ENCODE data around the gene XPO5.

DNA sequence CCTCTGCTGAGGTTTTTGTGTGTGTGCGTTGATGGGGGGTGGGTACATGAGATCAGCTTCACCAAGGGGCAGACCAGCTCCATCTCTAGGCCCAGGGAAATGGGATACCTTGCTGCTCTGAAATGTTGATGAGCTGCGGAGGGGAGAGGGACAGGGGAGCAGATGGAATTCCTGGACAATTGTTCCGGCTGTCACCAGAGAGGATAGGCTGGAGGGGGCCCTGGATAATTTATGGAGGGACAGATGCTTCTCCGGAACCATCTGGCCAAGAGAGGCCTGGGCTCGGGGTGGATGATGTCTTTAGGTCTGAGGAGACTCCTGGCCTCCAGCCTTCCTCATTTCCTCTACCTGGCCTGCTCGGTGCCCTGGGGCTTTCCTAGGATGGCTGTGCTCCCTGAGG lies 100.3 kb downstream of the XPO5 start:
- TF ChIP-seq EZH2 (IDR thresholded peaks at IDR 0.05; ENCODE audit: low read depth, unreplicated experiment) (no peak), NANOG (IDR thresholded peaks at IDR 0.05; ENCODE audit: borderline replicate concordance) (no peak), CREB1 (CRISPR knock-in tag; IDR thresholded peaks at IDR 0.05; ENCODE audit: low read depth) (no peak), STAT1 (IDR thresholded peaks at IDR 0.05; ENCODE audit: unreplicated experiment) (no peak), POLR2AphosphoS5 (IDR thresholded peaks at IDR 0.05; ENCODE audit: low read depth) (no peak), EZH2phosphoT487 (IDR thresholded peaks at IDR 0.05; ENCODE audit: unreplicated experiment) (no peak), JUNB (IDR thresholded peaks at IDR 0.05; ENCODE audit: unreplicated experiment) (no peak), ZNF331 (CRISPR knock-in tag; IDR thresholded peaks at IDR 0.05; ENCODE audit: low read depth) (no peak), ZNF114 (CRISPR knock-in tag; IDR thresholded peaks at IDR 0.05) (no peak)
- TF ChIP-seq, protein P1, sequence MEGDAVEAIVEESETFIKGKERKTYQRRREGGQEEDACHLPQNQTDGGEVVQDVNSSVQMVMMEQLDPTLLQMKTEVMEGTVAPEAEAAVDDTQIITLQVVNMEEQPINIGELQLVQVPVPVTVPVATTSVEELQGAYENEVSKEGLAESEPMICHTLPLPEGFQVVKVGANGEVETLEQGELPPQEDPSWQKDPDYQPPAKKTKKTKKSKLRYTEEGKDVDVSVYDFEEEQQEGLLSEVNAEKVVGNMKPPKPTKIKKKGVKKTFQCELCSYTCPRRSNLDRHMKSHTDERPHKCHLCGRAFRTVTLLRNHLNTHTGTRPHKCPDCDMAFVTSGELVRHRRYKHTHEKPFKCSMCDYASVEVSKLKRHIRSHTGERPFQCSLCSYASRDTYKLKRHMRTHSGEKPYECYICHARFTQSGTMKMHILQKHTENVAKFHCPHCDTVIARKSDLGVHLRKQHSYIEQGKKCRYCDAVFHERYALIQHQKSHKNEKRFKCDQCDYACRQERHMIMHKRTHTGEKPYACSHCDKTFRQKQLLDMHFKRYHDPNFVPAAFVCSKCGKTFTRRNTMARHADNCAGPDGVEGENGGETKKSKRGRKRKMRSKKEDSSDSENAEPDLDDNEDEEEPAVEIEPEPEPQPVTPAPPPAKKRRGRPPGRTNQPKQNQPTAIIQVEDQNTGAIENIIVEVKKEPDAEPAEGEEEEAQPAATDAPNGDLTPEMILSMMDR (conservative IDR thresholded peaks at IDR 0.05; ENCODE audit: low read depth in 2 of 2) = no peak
- TF ChIP-seq, protein P2, sequence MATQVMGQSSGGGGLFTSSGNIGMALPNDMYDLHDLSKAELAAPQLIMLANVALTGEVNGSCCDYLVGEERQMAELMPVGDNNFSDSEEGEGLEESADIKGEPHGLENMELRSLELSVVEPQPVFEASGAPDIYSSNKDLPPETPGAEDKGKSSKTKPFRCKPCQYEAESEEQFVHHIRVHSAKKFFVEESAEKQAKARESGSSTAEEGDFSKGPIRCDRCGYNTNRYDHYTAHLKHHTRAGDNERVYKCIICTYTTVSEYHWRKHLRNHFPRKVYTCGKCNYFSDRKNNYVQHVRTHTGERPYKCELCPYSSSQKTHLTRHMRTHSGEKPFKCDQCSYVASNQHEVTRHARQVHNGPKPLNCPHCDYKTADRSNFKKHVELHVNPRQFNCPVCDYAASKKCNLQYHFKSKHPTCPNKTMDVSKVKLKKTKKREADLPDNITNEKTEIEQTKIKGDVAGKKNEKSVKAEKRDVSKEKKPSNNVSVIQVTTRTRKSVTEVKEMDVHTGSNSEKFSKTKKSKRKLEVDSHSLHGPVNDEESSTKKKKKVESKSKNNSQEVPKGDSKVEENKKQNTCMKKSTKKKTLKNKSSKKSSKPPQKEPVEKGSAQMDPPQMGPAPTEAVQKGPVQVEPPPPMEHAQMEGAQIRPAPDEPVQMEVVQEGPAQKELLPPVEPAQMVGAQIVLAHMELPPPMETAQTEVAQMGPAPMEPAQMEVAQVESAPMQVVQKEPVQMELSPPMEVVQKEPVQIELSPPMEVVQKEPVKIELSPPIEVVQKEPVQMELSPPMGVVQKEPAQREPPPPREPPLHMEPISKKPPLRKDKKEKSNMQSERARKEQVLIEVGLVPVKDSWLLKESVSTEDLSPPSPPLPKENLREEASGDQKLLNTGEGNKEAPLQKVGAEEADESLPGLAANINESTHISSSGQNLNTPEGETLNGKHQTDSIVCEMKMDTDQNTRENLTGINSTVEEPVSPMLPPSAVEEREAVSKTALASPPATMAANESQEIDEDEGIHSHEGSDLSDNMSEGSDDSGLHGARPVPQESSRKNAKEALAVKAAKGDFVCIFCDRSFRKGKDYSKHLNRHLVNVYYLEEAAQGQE (IDR thresholded peaks at IDR 0.05; ENCODE audit: unreplicated experiment) = no peak
- TF ChIP-seq, protein P3, sequence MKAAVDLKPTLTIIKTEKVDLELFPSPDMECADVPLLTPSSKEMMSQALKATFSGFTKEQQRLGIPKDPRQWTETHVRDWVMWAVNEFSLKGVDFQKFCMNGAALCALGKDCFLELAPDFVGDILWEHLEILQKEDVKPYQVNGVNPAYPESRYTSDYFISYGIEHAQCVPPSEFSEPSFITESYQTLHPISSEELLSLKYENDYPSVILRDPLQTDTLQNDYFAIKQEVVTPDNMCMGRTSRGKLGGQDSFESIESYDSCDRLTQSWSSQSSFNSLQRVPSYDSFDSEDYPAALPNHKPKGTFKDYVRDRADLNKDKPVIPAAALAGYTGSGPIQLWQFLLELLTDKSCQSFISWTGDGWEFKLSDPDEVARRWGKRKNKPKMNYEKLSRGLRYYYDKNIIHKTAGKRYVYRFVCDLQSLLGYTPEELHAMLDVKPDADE (IDR thresholded peaks at IDR 0.05) = no peak
- TF ChIP-seq, protein P4, sequence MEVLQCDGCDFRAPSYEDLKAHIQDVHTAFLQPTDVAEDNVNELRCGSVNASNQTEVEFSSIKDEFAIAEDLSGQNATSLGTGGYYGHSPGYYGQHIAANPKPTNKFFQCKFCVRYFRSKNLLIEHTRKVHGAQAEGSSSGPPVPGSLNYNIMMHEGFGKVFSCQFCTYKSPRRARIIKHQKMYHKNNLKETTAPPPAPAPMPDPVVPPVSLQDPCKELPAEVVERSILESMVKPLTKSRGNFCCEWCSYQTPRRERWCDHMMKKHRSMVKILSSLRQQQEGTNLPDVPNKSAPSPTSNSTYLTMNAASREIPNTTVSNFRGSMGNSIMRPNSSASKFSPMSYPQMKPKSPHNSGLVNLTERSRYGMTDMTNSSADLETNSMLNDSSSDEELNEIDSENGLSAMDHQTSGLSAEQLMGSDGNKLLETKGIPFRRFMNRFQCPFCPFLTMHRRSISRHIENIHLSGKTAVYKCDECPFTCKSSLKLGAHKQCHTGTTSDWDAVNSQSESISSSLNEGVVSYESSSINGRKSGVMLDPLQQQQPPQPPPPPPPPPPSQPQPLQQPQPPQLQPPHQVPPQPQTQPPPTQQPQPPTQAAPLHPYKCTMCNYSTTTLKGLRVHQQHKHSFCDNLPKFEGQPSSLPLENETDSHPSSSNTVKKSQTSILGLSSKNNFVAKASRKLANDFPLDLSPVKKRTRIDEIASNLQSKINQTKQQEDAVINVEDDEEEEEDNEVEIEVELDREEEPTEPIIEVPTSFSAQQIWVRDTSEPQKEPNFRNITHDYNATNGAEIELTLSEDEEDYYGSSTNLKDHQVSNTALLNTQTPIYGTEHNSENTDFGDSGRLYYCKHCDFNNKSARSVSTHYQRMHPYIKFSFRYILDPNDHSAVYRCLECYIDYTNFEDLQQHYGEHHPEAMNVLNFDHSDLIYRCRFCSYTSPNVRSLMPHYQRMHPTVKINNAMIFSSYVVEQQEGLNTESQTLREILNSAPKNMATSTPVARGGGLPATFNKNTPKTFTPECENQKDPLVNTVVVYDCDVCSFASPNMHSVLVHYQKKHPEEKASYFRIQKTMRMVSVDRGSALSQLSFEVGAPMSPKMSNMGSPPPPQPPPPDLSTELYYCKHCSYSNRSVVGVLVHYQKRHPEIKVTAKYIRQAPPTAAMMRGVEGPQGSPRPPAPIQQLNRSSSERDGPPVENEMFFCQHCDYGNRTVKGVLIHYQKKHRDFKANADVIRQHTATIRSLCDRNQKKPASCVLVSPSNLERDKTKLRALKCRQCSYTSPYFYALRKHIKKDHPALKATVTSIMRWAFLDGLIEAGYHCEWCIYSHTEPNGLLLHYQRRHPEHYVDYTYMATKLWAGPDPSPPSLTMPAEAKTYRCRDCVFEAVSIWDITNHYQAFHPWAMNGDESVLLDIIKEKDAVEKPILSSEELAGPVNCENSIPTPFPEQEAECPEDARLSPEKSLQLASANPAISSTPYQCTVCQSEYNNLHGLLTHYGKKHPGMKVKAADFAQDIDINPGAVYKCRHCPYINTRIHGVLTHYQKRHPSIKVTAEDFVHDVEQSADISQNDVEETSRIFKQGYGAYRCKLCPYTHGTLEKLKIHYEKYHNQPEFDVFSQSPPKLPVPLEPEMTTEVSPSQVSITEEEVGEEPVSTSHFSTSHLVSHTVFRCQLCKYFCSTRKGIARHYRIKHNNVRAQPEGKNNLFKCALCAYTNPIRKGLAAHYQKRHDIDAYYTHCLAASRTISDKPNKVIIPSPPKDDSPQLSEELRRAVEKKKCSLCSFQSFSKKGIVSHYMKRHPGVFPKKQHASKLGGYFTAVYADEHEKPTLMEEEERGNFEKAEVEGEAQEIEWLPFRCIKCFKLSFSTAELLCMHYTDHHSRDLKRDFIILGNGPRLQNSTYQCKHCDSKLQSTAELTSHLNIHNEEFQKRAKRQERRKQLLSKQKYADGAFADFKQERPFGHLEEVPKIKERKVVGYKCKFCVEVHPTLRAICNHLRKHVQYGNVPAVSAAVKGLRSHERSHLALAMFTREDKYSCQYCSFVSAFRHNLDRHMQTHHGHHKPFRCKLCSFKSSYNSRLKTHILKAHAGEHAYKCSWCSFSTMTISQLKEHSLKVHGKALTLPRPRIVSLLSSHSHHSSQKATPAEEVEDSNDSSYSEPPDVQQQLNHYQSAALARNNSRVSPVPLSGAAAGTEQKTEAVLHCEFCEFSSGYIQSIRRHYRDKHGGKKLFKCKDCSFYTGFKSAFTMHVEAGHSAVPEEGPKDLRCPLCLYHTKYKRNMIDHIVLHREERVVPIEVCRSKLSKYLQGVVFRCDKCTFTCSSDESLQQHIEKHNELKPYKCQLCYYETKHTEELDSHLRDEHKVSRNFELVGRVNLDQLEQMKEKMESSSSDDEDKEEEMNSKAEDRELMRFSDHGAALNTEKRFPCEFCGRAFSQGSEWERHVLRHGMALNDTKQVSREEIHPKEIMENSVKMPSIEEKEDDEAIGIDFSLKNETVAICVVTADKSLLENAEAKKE (CRISPR knock-in tag; IDR thresholded peaks at IDR 0.05) = no peak
